NCI-H2227 treated with DMSO at 0.1 percent for 48 hours (cell line): ENCODE results near the gene MYRF.

Experiments used
- DNase-seq: peaks from one replicate; lab custom pipeline; 2025; lab: John Stamatoyannopoulos, UW

Gene MYRF

DNA sequence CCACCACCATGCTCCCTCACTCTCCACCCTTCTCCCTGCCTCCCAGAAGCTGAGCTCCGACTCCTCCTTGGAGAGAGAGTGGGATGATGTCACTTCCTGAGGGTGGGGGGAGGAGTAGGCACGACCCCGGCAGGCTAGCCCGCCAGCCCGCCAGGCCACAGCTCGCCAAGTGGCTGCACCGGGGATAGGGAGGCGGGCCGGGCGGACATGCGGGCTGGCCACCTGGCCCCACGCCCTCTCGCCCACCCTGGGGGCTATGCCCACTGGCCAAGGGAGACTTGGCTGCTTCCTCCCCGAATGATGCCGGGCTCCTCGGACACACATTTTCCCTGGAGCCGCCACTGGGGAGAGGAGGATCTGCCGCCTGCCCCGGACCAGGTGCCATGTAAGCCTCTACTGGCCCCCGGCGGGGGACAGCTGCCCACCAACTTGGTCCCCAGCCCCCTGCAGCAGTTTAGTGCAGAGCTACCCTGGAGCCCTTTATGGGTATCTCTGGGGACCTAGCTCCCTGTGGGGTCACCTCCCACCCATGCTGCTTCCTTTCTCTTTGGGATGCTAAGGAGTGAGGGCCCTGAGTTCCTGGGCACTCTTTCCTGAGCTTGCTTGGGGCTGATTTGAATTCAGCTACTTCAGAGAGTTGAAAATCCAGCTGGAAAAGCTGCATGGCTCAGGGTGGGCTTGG lies 33.7 kb upstream of the MYRF start:
- DNase-seq: peak; percentile 42

DNA sequence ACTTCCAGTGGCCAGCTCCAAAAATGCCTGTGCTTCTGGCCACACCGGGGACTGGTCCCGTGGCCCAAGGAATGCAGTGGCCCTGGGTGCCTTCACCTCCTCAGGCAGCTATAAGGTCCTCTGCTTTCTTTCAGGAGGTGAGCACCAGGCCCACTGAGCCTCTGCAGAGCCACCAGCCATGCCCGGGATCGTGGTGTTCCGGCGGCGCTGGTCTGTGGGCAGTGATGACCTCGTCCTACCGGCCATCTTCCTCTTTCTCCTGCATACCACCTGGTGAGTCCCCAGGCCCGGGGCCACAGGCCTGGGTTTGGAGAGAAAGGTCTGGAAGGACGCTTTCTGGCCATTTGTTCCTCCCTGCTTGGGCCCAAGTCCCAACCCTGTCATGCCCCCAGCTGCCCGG lies 32.5 kb upstream of the MYRF start:
- DNase-seq: no peak

DNA sequence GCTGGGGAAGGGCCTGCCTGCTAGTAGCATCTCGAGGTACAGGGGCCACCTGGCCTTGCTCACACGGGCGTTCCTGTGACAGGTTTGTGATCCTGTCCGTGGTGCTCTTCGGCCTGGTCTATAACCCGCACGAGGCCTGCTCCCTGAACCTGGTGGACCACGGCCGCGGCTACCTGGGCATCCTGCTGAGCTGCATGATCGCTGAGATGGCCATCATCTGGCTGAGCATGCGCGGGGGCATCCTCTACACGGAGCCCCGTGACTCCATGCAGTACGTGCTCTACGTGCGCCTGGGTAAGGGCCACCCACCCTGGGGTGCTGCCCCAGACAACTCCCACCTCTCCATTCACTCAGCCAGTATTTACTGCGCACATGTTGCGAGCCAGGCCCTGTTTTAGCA lies 31.8 kb upstream of the MYRF start:
- no peak for DNase-seq

DNA sequence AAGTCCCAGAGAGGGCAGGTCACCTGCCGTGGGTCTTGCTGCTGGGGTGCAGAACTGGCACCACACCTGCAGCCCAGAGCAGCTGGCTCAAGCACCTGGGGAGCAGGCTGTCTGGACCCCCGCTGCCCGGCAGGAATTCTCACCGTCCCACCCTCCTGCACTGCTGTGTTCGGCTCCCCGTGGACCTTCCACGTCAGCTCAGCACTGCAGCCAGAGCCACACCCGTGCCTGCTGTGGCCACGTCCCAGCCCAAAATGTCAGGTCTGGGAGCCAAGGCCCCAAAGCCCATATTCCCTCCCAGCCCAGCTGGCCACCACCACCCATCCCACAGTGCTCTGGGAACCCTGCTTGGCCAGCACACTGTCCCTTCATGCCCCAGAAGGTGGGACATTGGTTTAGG lies 28.0 kb upstream of the MYRF start:
- no peak for DNase-seq

DNA sequence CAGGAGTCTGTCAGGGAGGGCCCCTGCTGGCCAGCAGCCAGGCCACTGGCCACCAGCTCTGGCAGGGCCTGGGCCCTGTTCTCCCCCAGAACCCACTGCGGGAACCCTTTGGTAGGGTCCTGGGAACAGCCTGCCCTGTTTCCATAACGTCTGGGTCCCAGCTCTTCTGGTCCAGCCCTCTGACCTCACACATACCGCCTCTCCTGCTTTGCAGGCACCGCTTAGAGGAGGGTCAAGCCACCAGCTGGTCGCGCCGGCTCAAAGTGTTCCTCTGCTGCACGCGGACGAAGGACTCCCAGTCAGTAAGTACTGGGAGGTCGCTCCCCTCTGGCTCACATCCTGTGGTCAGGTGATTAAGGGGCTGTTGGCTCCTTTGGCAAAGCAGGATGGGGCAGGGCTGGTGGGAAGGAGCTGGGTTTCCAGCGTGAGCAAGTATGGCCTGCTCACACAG lies 26.6 kb upstream of the MYRF start:
- no peak for DNase-seq

DNA sequence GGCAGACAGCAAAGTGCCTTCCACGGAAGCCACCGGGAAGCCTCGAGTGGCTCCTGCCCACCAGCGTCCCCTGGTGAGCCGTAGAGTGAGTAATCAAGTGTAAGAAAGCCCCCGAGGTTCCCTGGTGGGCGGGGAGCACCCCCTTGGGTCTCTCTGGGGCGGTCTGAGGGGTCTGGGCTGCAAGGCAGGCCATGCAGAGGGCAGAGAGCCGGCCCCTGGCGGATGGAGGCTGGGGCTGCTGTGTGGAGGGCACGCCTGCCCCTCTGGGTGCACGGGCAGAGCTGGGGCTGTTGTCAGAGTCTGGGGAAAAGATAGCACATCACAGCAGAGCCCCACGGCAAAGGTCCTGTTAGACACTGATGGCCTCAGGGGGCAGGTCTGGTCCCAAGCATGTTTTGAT lies 25.7 kb upstream of the MYRF start:
- no peak for DNase-seq

DNA sequence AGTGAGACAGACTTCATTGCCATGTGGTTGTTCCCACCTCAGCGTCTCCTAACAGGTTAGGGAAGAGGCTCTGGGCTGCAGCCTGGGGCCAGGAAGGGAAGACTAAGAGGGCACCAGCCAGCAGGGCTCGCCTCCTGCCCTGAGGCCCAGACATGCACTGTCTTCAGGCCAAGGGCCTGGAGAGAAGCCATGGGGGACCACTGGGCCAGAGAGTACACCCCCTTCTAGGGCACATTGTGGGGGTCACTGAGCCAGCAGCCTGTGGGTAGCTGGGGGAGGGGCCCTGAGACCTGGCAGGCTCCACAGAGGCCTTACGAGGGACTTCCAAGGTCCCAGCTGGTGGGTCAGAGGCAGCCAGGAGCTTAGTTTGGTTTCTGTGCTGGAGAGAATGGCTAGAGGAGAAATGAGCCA lies 25.0 kb upstream of the MYRF start:
- no peak for DNase-seq

DNA sequence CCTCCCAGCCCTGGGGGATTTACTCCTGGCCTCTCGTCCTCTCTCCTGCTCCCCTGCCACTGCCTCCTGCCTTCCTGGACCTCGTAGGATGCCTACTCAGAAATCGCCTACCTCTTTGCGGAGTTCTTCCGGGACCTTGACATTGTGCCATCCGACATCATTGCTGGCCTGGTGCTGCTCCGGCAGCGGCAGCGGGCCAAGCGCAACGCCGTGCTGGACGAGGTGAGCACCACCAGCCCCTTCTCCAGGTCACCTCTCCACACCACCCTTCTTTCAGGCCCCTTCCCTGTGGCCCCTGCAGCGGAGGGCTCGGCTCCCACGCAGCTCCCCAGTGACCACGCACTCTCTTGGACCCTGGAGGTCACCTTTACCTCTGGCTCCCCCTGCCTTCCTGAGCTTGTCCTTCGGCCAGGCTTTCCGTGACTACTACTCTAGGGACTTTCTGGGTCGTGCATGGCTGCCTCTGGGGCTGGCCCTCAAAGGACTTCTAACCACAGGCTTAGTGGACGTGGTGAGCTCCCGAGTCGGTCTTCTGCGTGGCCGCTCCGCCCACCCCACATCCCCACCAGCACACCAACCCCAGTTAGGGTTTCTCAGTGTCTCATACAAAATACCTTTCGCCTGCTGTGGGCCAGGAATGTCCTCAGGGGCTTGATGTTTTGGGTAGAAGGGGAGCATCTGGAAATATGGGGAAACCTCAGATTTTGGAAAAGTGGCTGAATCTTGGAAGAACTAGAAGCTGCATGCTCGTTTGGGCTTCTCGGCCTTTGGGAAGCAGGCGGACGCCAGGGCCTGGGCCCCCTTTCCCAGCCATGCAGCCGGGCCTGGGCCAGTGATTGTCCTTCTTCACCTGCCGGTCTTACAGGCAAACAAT lies 24.1 kb upstream of the MYRF start:
- DNase-seq: no peak

DNA sequence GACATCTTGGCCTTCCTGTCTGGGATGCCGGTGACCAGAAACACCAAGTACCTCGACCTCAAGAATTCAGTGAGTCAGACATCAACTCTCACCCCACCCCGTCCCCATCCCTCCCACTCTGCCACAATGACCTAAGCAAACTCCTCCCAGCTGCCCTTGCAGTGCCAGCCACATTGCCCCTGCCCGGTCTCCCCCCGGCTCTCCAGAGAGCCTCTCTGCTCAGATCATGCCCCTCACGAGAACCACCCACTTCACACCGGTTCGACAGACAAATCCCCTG lies 23.6 kb upstream of the MYRF start:
- no peak for DNase-seq

DNA sequence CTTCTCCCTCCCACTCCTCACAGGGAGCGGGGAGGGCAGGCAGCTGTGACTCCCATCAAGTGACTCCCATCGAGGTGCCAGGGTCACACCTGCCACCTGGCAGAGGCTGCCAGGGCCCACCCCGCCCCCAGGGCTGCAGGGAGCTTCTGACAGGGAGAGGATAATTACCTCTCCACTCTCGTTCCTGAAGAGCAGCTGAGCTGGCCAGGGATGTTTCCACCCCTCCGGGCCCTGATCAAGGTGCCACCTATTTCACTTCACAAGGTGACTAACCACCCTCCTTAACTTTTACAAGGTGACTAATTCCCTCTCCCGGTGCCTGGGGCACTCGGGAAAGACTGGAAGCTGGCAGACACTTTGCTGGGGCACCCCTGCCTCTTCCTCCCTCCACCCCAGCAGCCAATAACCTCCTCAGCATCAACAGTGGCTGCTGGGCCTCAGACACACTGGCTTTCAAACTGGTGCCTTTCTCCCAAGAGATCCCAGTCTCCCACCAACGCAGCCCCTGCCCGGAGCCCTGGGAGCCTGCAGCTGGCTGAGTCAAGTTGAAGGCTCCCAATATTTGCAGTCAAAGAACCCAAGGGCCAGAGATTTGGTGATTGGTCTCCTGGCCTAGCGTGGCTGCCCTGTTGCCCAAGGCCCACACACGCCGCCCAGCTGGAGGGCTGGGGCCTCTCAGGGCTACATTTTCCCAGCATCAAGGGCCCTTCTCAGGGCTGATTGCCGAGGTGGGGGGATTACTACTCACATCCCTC lies 22.0 kb upstream of the MYRF start:
- DNase-seq: no peak

DNA sequence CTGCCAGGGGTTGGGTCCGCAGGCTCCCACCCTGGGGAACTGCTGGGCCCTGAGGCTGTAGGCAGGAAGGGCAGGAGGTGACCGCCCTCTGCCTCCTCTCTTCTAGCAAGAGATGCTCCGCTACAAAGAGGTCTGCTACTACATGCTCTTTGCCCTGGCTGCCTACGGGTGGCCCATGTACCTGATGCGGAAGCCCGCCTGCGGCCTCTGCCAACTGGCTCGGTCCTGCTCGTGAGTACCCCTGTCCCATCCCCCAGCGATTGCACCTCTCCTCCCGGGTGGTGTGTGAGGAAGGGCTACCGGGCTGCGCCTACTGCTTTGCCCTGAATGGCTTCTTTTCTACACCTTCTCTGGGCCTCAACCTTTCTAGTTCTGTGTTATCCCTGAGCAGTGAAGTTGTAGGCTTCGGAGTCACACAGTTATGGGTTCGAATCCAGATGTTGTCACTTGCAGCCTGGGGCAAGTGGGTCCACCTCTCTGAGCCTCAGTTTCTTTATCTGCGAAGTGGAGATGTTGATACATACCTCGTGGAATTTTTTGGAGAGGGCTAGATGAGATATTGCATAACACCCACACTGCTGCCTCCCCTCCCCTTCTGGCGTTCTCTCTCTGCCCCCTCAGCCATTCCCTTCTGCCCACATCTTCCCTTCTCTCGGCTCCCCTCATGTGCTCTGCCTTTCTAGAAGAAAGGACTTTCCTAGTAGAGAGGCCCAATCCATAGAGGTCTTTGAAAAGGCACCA lies 21.1 kb upstream of the MYRF start:
- DNase-seq: no peak

DNA sequence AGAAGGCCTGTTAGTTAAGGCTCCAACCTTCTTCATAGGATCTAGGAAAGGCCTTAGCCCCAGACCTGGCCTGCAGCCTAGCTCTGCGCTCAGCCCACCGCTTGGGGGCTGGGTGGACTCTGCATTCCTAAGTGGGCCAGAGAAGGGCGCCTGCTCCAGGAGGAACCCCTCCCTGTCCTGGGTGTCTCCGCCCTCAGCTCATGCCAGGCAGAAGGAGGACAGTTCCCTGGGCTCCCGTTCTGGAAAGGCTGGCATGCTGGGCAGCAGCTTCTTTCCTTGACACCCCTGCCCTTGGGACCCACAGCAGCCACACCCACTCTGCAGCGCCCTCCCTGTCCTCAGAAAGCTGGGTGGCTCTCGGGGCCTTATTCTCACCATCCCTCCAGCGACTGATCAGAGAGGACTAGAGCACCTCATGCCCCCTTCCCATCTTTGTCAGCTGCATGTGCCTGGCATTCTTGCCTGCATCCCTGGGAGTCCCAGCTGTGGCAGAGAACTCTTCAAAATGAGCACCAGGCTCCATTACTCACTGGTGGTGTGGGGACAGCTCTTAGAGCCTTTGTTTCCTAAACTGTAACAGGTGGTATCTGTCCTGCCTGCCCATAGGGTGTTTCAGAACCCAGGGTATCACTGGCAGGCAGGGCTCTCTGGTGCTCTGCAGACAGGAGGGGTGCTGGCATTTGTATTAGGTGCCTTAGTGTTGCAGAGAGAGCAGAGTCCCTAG lies 20.3 kb upstream of the MYRF start:
- DNase-seq: no peak

DNA sequence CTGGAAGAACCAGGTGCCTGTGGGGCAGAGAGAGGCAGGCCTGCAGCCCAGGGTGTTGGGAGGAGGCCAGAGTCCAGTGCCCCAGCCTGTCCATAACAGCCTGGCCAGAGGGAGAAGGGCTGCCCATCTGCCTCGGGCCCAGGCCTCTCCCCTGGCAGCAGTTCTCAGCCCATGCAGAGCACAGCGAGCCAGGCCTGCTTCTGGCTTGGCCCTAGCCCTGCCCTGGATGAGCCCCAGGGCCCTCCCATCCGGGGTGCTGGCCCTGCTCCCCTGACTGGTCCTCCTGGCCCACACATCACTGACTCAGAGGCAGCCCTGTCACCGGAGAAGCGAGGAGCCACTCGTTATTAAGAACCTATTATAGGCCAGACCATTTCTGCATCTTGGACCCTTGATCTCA lies 19.7 kb upstream of the MYRF start:
- DNase-seq: no peak

DNA sequence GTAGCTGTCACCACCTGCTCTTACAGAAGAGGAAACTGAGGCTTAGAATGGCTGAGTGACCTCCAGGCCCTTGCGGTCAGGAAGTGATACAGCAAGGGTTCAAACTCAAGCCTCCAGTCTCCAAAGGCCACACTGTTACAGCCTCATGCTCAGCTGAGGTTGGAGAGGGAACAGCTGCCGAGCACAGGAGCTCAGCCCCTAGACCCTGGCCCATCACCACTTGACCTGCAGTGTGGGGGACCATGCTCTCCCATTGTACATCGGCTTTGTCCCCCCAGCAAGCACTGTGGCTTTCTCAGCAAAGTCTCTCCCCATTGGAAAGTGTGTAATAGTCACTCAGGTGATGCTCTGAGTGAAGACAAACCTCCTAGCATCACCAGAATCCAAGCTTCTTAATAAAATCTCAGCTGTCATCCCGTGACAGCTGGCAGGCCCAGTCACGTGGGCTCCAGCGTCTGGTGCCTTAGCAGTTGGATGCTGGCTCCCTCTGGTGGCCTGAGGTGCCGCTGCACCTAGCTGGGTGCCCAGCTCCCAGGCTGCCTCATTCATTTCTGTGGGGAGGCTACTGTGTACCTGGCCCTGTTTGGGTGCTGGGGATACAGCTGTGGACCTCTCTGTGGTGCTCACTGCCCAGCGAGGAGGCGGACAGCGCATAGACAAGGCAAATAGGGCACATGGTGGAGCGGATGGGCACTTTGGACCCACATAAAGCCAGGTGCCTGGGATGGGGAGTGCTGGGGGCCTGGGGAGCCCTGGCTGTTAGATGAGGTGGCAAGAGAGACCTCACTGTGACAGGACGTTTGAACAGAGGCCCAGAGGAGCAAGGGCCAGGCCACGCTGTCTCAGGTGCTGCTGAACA lies 19.1 kb upstream of the MYRF start:
- DNase-seq: peak; percentile 75

DNA sequence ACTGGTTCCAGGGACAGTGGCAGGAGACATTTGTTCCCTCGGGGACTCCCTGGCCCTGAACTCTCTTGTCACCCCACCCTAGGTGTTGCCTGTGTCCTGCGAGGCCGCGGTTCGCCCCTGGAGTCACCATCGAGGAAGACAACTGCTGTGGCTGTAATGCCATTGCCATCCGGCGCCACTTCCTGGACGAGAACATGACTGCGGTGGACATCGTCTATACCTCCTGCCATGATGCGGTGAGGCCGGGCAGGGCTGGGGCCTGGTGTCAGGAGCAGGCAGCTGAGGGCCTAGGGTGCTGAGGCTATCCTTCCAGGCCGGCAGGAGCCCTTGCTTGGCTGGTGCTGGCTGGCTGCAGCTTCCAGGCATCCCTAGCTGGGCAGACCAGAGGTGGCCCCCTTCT lies 17.7 kb upstream of the MYRF start:
- no peak for DNase-seq

DNA sequence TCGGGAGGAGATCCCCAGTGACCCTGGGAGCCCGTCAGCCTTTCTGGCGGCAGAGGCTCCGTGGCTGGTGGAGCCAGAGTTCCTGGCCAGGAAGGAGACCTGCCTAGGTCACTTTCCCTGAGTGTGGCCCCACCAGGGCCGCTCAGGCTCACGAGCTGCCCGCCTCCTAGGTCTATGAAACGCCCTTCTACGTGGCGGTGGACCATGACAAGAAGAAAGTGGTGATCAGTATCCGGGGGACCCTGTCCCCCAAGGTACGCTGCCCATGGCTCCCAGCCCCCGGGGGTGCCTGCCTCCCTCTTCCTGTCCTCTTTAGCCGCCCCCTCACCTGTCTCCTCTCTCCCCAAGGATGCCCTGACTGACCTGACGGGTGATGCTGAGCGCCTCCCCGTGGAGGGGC lies 17.0 kb upstream of the MYRF start:
- DNase-seq: no peak

DNA sequence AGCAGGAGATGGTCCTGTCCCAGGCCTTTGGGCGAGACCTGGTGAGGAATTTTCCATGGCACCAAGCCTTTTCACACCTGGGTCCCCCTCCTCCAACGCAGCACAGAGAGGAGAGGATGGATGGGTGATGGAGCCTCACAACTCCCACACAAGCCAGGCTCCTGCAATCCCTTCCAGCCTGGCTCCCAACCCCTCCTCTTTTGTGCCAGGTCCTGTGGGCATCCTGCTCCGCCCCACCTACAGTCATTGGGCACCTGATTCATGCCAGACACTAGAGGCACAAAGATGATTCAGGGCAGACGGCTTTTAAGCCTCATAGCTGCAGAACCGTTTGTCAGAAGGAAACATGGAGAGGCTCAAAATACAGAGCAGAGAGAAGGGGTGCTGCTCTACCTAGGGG lies 16.1 kb upstream of the MYRF start:
- DNase-seq: no peak

DNA sequence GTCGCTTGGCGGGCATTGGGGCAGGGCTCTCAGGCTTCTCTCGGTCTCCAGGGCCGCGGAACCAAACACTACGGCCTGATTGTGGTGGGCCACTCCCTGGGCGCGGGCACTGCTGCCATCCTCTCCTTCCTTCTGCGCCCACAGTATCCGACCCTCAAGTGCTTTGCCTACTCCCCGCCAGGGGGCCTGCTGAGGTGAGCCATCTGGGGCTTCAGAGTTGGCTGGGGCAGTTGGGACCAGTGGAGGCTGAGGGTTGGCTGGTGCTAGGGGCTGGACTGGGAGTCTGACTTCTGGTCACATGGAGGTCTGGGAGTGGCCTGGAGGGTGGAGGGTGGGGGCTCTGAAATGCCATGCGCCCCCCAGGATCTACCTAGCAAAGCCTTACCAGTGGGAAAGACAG lies 15.3 kb upstream of the MYRF start:
- DNase-seq: no peak

DNA sequence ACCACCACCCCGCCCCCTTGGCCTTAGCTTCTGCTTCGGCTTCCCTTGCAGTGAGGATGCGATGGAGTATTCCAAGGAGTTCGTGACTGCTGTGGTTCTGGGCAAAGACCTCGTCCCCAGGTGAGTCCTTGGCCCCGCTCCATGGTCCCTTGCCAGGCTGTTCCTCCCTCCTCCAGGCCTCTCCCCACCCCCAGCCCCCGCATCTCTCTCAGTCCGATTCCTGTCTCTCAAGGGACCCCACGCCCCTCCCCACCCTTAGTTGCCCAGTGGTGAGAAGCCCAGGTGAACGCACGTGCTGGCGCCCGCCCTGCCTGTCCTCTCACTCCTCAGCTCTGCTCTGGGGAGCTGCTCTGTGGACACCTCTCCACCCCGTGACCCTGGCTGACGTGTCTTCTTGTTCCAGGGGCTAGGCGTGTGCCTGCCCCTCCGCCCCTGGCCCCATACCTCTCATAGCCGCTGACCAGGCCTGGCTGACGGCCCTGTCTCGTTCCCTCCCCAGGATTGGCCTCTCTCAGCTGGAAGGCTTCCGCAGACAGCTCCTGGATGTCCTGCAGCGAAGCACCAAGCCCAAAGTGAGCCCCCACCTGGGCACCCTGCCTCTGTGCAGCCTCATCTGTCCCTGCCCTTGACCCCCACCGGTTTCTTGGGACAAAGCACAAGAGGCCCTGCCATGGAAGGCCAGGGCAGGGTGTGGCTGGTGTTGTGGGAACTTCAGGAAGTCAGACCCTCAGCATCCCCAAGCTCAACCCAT lies 14.6 kb upstream of the MYRF start:
- DNase-seq: no peak

DNA sequence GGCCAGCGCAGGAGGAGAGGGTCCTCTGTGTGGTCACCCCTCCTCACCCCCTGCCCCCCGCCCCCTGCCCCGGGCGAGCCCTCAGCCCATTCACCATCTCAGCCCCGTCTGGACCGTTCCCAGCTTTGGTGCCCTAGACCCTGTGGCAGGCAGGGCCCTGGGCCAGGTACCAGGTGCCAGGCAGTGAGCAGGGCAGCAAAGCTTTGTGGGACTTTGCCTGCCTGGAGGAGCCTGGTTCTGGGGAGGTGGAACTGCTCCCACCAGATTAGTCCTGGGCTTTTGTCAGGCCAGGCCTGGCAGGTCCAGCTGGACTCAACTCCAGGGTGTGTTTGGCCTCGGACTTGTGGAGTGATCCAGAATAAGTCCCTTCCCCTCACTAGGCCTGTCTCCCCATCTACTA lies 13.7 kb upstream of the MYRF start:
- no peak for DNase-seq
